Skin epidermis (tissue), 12 donors: ENCODE results near the gene ZNF407.

Source experiments
- H3K27ac ChIP-seq, 21 experiments: fragments of 200-600 bp; sonication (generic) in 11 of 21; one replicate each; pipeline ENCODE4 v1.5.0; 2020; ENCODE audit warnings: mild to moderate bottlenecking in 3 of 21, inconsistent platforms in 2 of 21, moderate library complexity in 2 of 21
- H3K4me3 ChIP-seq, 7 experiments: fragments of 200-600 bp; sonication (generic) in 2 of 7; one replicate each; pipeline ENCODE4 v1.5.0; 2020; ENCODE audit warnings: inconsistent platforms in 2 of 7, mild to moderate bottlenecking in 2 of 7, moderate library complexity in 1 of 7

ZNF407 gene

DNA sequence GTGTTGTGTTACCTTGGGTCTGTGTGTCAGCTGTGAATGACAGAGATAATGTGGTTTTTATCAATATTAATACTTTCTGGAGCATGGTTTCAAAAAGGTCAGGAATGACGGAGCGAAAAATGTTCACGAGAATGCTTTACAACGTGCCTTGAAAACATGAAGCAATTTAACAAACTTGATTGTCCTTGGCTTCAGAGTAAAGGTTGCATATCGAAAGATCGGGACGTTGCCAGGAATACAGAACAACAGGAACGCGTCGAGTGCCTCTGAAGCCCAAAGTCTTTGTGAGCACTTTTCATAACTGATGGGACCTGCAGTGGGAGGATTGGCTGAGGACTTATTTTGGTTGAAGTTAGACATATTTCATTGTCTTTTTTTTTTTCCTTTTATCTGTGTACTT is 206.1 kb downstream of the ZNF407 start:
- no peak overlapping the region for H3K4me3 ChIP-seq

DNA sequence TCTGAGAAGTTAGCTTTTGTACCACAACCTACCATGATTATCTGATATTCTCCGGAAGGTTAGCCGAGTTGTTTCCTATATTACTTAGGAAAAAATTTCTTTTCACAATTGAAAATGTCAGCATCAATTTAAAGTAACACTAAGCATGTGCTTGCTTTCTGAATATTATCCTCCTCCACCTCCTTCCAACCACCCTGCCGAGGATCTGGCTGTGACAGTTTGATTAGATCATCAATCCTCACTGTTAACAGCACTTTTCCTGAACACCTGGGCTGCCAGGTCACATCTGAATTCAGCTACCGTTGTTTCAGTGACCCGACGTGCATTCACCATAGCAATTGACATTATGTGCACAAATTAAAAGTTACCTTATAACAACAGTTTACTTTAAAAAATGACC is 207.0 kb downstream of the ZNF407 start:
- H3K4me3 ChIP-seq: no peak overlapping the region
- H3K27ac ChIP-seq: no peak overlapping the region

More for the DNA sequence above, 206.1 kb downstream of the ZNF407 start:
- no peak overlapping the region for H3K27ac ChIP-seq

DNA sequence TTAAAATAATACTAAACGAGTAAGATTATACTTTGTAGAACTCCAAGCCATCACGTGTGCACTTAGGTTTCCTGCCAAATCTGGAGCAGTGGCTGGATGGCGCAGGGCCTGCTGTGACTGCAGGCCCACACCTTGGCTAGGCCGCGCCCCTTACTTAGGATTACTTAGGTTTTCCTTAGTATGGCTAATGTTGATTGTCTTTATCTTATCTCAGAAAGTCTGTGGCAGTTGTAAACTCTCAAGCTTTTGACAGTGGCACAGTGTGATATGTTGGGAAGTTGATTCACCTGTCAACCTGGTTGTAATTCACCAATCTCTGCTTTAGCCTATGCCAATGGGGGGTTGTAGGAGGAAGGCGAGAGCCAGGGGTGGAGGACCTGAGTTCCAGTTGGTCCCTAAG is 208.4 kb downstream of the ZNF407 start:
- H3K4me3 ChIP-seq: no peak overlapping the region
- H3K27ac ChIP-seq: no peak overlapping the region

DNA sequence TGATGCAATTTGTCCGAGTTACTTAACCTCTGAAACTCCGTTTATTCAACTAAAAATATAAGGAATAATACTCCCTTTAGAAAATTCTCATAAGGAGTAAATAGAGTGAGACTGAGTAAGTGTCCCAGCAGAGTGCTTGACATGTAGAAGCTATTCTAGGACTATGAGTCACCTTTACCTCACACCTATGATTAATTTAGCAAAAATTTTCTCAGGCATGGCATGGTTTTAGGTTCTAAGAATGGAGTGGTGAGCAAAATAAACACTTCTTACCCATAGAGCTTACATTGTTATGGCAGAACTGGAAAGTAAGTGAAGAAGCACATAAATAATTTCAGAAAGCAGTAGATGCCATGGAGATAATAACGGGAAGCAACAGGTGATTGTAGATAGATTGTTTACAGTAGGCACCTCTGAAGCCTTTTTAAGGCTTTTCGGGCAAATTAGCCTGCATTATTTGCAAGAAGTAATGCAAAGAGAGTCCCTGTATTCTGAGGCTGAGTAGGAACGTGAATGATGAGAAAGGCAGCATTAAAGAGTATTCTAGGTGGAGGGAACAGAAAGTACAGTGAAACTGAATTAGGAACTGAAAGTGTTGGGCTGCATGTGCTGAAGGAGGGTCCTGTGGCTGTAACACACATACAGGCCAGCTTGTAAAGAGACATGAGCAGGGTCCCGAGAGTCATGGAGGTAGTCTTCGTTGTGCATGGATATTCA is 209.2 kb downstream of the ZNF407 start:
- no peak overlapping the region for H3K4me3 ChIP-seq

DNA sequence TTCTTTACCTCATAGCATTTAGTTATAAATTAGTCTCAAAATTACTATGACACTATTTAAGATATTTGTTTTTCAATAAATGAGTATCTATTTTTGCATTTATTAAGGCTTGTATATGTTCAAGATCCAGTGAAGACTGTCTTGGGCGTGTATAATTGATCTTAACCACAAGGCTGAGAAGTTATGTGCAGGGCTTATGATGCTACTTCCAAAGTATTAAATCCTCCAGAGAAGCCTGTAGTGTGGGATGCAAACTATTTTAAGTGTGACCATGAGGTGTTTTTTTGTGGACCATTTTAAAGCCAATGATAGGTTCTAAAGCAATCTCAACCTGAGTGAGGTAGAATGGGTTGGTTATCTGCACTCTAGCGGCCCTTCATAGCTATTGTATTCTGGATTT is 219.9 kb downstream of the ZNF407 start:
- no peak overlapping the region for H3K27ac ChIP-seq
- H3K4me3 ChIP-seq: no peak overlapping the region

More for the DNA sequence above, 209.2 kb downstream of the ZNF407 start:
- H3K27ac ChIP-seq: no peak overlapping the region

DNA sequence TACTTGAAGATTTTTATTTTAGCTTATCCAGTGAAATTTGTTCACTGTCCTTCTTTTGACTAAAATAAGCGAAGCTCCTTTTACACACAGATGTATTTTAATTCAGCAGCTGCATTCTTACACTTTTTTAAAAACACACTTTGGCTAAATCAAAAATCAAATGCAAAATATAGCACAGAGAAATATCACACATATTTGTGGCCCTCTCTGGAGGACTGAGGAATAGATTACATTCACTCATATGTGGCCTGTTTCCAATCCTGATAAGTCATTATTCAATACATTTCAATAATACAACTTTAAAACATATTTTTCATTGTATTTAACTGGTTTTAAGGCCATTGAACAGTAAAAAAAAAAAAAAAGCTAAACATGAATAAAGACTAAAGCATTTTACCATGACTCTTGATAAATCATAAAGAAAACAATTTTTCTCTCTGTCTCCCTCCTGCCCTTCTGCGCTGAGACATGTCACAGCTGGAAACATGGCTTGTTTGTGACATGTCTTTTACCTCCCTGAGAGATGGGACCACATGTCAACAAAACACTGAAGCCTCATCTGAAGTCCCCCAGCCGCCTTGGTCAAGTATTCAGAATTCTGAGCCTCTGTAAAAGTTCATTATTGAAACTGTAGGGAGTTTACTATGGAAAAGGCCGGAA is 221.0 kb downstream of the ZNF407 start:
- no peak overlapping the region for H3K4me3 ChIP-seq
- H3K27ac ChIP-seq: no peak overlapping the region

DNA sequence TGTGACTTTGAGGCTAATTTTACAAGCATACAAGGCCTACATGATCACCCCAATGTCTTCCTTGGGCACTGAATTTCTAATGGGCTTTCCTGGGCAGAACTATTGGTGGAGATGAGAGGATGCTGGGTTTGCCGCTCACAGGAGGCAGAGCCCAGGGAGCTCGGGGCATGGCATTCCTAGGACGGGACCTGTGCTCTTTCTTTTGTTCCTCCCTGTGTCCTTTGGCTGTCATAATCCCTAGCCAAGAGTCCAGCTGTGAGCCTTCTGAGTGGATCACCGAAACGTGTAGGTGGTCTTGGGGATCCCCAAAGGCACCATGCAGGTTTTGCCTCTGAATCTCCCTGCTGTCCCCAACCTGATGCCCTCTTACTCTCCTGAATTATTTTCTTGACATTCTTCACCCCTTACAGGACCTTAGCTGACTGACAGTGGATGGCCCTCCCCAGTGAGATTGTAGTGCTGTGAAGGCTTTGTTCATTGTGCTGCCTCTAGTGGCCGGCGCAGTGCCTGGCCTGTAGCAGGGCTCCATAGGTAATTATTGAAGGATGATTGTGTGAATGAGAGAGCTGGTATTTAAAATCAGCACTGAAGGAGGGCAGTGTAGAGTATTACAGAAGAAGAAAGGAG is 221.9 kb downstream of the ZNF407 start:
- H3K4me3 ChIP-seq: no peak overlapping the region
- no peak overlapping the region for H3K27ac ChIP-seq

DNA sequence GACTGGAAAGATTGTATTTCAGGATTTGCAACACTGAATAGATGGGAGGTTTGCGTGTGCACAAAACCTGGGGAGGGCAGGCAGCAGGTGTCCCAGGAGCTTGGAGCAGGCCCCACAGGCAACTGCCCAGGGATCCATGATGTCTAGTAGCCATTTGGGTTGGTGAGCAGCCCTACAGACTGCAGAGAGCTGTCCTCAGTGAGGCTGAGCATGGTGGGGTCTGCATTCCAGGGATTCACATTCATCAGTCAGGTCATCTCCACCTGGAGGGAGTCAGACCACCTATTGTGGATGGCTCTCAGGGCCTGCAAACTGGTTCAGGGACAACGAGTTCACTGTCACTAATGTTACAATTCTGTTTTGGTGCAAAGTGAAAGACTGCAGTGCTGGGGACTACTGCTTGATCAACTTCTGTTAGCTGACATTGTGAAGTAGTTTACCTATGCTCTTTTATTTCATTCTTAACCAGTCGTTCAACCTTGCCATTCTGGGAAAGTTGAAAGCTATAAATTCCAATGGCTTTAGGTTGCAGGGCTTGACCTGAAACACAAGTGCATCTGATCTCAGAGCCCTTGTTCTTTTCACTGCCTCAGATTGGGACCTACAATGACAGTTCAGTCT is 222.6 kb downstream of the ZNF407 start:
- Histone ChIP-seq H3K27ac (no peak overlapping the region), H3K4me3 (no peak overlapping the region)

DNA sequence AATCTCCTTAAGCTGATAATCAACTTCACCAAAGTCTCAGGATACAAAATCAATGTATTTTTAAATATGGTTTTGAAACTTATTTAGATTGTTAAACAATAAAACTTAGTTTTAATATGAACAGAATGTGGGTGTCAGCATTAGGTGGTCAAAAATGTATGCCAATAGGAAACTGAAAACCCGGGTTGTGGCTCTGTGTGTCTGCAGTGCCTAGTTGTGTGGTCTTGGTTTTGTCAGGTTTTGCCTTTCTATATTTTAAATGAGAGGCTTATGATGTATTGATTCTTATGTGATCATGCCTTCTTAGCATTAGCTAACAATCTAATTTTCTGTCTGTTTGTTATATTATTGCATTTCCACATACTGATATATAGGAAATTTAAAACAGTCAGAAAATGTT is 227.8 kb downstream of the ZNF407 start:
- H3K27ac ChIP-seq: no peak overlapping the region
- H3K4me3 ChIP-seq: no peak overlapping the region

DNA sequence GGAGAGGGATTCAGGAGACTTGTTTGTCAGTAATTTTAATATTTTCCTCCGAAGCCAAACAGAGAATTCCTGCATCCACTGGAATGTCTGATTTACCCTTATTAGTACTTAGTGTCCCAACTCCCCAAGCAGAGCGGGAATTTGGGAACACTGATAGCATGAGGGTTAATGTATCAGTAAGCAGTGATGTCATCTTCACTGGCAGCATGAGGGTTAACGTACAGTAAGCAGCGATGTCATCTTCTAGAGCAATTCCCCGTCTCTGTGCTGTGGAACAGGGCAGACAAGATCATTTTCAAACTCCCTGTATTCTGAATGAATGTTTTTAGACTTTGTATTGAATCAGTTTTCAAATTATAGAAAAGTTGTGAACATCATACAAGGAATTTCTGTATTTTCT is 228.9 kb downstream of the ZNF407 start:
- H3K27ac ChIP-seq: no peak overlapping the region
- no peak overlapping the region for H3K4me3 ChIP-seq

DNA sequence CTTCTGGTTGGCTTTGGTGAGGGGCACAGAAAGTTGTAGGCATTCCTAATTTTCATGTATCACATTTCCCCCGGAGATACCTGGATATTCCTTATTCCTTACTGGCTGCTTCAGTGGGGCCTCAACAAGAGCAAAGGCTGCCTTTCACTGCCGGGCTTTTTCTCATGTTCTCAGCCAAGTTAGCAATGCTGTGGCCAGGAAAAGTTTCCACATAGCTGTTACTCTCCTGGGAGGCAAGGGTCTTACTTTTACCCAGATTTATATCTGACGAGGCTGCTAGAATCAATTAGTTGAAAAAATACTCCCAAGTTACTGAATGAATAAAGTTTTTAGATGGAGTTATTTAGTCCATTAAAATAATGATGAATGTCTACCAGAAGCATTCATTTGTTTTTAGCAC is 230.5 kb downstream of the ZNF407 start:
- Histone ChIP-seq H3K27ac (no peak overlapping the region), H3K4me3 (no peak overlapping the region)

DNA sequence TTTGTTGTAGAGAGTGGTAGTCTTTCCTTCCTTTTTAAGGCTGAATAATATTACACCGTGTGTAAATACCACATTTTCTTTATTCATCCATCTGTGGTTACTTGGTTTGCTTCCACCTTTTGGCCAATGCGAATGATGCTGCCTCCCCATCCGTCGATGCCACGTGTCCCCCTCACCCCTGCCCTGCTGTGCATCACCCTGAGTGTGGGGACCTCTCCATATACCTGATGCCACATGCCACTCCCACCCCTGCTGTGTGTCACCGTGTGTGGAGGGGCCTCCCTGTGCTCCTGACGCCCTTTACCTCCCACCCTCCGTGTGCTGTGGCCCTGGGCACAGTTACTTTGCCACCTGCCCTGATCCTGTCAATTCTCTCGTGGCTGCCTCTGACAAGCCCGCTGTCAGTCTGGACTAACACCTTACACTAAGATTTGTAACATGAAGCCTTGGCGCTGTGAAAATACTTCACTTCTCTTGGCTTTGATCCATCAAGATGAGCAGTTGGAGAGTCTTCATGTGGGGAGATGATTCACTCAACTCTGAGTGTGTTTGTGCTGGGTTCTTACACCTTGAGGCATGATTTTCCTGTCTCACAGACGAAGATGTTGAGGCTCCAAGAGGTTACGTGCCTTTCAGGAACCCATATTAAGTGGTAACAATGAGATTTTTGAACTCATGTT is 234.0 kb downstream of the ZNF407 start:
- Histone ChIP-seq H3K4me3 (no peak overlapping the region), H3K27ac (no peak overlapping the region)

DNA sequence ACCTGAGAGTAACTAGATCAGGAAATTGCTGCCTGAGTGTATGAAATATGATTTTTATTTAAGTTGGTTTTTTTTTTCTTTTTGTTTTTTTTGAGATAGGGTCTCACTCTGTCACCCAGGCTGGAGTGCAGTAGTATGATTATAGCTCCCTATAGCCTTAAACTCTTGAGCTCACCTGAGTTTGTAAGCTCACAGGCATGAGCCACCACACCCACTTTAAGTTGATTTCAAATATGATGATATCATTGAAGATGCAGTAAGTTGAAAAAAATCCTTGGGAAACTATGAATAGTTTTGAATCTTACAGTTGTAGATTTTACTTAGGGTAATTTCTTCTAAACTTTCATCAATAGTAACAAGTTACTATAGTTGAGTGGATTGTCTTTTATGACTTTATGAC is 234.7 kb downstream of the ZNF407 start:
- Histone ChIP-seq H3K4me3 (no peak overlapping the region), H3K27ac (no peak overlapping the region)

DNA sequence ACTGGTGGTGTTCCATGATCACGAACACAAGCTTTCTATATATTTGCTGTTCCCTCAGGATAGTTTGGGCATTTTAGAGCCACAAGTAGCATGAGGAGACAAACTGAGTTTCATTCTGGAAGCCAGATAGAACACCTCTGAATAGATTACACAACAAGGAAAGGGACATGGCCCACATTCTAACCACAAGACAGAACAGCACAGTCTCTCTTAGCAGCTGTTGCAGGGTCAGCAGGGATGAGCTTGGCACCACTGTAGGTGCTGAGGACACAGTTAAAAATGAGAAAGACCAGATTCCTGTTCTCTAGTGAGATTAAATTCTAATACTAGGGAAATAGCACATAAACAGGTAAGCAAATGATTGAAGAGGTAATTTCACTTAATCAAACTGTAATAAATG is 235.3 kb downstream of the ZNF407 start:
- Histone ChIP-seq H3K4me3 (no peak overlapping the region), H3K27ac (no peak overlapping the region)

DNA sequence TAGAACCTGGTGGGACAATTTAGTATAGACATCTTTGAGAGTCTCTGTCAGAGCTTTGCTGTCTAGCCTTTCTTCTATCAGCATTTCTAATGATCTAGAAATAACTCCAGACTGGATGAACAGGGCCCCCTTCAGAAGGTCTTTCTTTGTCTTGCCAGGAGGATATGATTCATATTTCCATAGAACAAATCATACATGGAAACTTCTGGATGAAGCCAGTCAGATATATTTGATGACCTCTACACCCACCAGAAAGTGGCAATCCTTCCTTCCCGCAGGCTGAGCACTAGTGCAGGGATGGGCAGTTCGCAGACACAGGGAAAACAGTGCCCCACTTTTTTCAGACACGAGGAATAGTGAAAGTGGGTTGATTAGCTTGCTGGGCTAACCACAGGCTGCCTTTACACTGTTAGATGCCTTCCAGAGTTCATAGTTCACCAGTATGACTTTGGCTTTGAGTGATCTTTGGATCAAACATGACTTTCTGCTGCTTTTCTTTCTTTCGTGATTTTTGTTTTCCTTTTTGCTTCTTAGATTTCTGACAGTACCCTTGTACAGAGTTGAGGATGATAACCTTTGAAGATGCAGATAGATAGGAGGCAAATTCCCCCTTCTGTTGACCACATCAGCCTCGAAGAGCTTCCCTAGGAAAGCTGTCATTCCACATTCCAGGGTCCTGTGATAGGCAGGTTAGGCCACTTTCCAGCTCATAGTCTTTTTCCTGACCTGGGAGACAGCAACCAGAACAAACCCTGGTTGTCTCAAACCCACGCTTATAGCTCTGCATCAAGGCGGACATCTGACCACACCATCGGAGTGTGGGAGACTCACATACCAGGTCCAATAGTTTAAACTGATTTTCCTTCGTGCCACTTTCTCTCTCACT is 237.0 kb downstream of the ZNF407 start:
- Histone ChIP-seq H3K27ac (no peak overlapping the region), H3K4me3 (no peak overlapping the region)

DNA sequence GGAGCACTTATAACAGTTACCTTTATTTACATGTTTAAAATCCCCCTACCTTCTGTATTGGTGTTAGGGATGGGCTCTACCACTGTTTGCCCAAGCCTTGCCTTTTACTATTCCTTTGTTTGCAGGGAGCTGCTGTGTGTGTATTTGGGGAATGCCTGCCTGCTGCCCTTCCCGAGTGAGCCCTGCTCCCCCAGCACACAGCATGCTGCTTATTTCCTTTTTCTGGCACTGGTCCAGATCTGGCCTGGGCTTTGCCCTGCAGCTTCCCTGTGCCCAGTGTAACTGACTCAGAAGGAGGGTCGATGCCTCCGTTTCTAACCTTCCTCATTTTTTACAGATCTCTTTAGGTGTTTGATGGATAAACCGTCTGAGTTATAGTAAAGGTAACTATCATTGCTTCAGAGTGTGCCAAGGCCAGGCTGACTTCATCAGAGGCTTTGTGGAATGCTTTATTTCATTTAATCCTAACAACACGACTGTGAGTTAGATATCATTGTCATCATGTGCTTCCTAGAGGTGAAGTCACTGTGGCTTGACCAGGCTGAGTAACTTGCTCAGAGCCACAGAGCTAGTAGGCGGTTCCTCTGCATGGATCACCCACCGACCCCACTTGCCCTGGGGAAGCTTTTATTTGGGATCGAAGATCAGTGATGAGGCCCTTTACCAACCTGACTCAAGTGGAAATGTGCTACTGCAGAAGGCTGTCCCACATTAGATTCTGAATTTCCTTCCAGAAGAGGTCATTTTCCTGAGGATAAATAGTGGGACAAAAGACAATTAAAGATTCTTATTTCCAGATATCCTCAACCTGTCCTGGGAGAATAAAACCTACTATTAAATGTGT is 238.8 kb downstream of the ZNF407 start:
- H3K27ac ChIP-seq: no peak overlapping the region
- no peak overlapping the region for H3K4me3 ChIP-seq

DNA sequence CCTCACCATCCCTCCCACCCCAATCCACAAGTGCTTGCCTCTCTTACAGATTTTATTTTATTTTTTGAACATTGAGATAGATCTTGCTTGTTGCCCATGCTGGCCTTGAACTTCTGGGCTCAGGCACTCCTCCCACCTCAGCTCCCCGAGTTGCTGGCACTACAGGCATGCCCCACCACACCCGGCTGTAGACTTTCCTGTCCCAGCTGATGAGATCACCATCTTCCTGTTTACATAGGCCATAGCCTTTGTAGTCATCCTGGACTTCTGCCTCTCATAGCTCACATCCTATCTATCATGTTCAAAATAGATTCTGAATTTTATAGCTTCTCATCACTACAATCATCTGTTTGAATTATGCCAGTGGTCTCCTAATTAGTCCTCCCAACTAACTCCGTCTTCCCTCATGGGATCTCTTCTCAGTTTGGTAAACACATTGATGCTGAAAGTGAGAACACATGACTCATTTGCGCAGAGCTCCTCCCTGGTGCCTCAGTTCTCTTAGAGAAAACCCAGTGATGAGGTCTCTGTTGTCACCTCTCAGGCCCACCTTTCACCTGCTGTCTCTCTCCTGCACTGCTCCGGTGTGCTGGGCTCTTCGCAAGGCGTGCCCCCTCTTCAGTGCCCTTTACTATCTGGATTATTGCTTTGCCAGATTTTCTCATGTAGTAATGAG is 243.0 kb downstream of the ZNF407 start:
- no peak overlapping the region for H3K27ac ChIP-seq
- no peak overlapping the region for H3K4me3 ChIP-seq

DNA sequence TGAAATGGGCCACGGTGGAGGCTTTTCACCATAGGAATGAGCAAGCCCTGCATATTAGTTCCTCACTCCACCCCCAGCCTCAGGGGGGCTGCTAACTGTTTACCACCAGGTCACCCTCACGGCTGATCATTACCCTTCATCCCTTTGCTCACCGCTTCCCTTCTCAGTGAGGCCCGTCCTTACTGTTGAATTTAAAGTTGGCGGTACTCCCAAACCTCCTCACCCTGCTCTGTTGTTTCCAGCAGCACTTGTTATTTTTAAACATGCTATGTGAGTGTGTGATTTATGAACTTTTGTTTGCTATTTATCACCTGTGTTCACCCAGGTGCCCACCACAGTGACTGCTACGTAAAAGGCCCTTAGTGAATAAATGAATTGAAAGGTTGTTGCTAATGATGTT is 243.6 kb downstream of the ZNF407 start:
- Histone ChIP-seq H3K4me3 (no peak overlapping the region), H3K27ac (no peak overlapping the region)
